ENCODE results near the gene VPS41.

- TF ChIP-seq CTCF (IDR thresholded peaks at IDR 0.05; ENCODE audit: borderline replicate concordance, extremely low read depth, low read length, poor library complexity, severe bottlenecking) (no peak), EZH2 (IDR thresholded peaks at IDR 0.05; ENCODE audit: borderline replicate concordance, low read depth, low read length, severe bottlenecking) (no peak)
These were observed 29.6 kb upstream of the VPS41 start for GRCh38 chr7:38938589-38938988.

Data from DND-41 (cell line).